ENCODE measurements around the gene PHF8. TPM values are rescaled to one million over a fixed set of nuclear protein-coding genes. Genes with fewer than 3 reads are reported as not detected.

Gene PHF8
- total RNA-seq, 1 experiment from 2014 or later = 26.7 TPM

- intact Hi-C loops (cut with micrococcal nuclease; ENCODE audit: unreplicated experiment) = loop anchor here (2.0 to 10.0 kb wide), 2 partner anchors 137 to 361 kb away; partner anchors contain the start of genes FAM120C and HUWE1
- H3K4me3 ChIP-seq (ENCODE audit: low read depth, low read length) = peak overlapping the region; percentile 32
- TF ChIP-seq CTCF (IDR thresholded peaks at IDR 0.05; ENCODE audit: insufficient read depth in 1 of 2, low read depth in 1 of 2, low read length in 1 of 2, severe bottlenecking in 1 of 2, unreplicated experiment in 1 of 2) = no peak
- CTCF ChIA-PET = no interaction called here
- no peaks in the 10 kb centered on the region for H3K9me3 ChIP-seq
- Mint-ChIP-seq H3K9me3 (ENCODE audit: unreplicated experiment) (no peaks in the 10 kb centered on the region), H3K27ac (ENCODE audit: unreplicated experiment) (peak overlapping the region; percentile 90), H3K36me3 (ENCODE audit: insufficient read depth, unreplicated experiment) (peaks cover 7% of the 10 kb centered on the region), H3K27me3 (ENCODE audit: insufficient read depth, unreplicated experiment) (no peaks in the 10 kb centered on the region), H3K4me1 (ENCODE audit: low read depth, unreplicated experiment) (peaks cover 6% of the 10 kb centered on the region), H3K4me3 (ENCODE audit: unreplicated experiment) (peak overlapping the region; percentile 89)
- no peaks in the 10 kb centered on the region for H3K36me3 ChIP-seq (ENCODE audit: control insufficient read depth, insufficient read depth, low read length)
- no TSS peak for BruUV-seq (replicated peaks)
- H3K4me1 ChIP-seq = 0 out of 2 replicates have a peak, but pooled peaks cover 5% of the 10 kb centered on the region
- DNase-seq = no peak
- POLR2A ChIA-PET = no interaction called here
- no peaks in the 10 kb centered on the region for H3K27me3 ChIP-seq (replicated peaks; ENCODE audit: control insufficient read depth, insufficient read depth, low read length)
Measured at GRCh38 chrX:54045563-54046228, 1.4 kb upstream of the PHF8 start.

- Mint-ChIP-seq H3K9me3 (ENCODE audit: unreplicated experiment) (no peaks in the 10 kb centered on the region), H3K27ac (ENCODE audit: unreplicated experiment) (peak overlapping the region; percentile 90), H3K36me3 (ENCODE audit: insufficient read depth, unreplicated experiment) (peaks cover 13% of the 10 kb centered on the region), H3K4me3 (ENCODE audit: unreplicated experiment) (peak overlapping the region; percentile 89), H3K4me1 (ENCODE audit: low read depth, unreplicated experiment) (peaks cover 6% of the 10 kb centered on the region), H3K27me3 (ENCODE audit: insufficient read depth, unreplicated experiment) (no peaks in the 10 kb centered on the region)
- Histone ChIP-seq H3K4me3 (ENCODE audit: low read depth, low read length) (peak overlapping the region; percentile 32), H3K36me3 (ENCODE audit: control insufficient read depth, insufficient read depth, low read length) (no peaks in the 10 kb centered on the region), H3K4me1 (0 out of 2 replicates have a peak, but pooled peaks cover 5% of the 10 kb centered on the region), H3K27me3 (replicated peaks; ENCODE audit: control insufficient read depth, insufficient read depth, low read length) (no peaks in the 10 kb centered on the region), H3K9me3 (no peaks in the 10 kb centered on the region)
- TSS peak; percentile 86 for BruUV-seq (replicated peaks)
- POLR2A ChIA-PET = interaction anchor here (0.7 to 1.2 kb wide), 3 partner anchors 139 to 456 kb away, joined by 3 to 5 read pairs (median 3); partner anchors contain the start of genes FAM120C and TSR2
- intact Hi-C loops (cut with micrococcal nuclease; ENCODE audit: unreplicated experiment) = loop anchor here (2.0 to 10.0 kb wide), 2 partner anchors 138 to 360 kb away; partner anchors contain the start of genes FAM120C and HUWE1
- TF ChIP-seq CTCF (IDR thresholded peaks at IDR 0.05; ENCODE audit: insufficient read depth in 1 of 2, low read depth in 1 of 2, low read length in 1 of 2, severe bottlenecking in 1 of 2, unreplicated experiment in 1 of 2) = no peak
- CTCF ChIA-PET = no interaction called here
- no peak for DNase-seq
Measured at GRCh38 chrX:54044877-54045338, 635 bp upstream of the PHF8 start.

GRCh38 chrX:54043541-54044125 is 640 bp downstream of the PHF8 start:
- no peaks in the 10 kb centered on the region for H3K36me3 ChIP-seq (ENCODE audit: control insufficient read depth, insufficient read depth, low read length)
- intact Hi-C loops (cut with micrococcal nuclease; ENCODE audit: unreplicated experiment) = loop anchor here (2.0 to 10.0 kb wide), 3 partner anchors 139 to 397 kb away; partner anchors contain the start of genes FAM120C, HUWE1 and TSR2
- no peaks in the 10 kb centered on the region for H3K27me3 ChIP-seq (replicated peaks; ENCODE audit: control insufficient read depth, insufficient read depth, low read length)
- no TSS peak for BruUV-seq (replicated peaks)
- ChIA-PET POLR2A (interaction anchor here (0.7 to 0.8 kb wide), 2 partner anchors 360 to 604 kb away, joined by 3 to 6 read pairs; no protein-coding TSS in a partner anchor), CTCF (no interaction called here)
- 0 out of 2 replicates have a peak, but pooled peaks cover 5% of the 10 kb centered on the region for H3K4me1 ChIP-seq
- Mint-ChIP-seq H3K36me3 (ENCODE audit: insufficient read depth, unreplicated experiment) (peaks cover 13% of the 10 kb centered on the region), H3K9me3 (ENCODE audit: unreplicated experiment) (no peaks in the 10 kb centered on the region), H3K27me3 (ENCODE audit: insufficient read depth, unreplicated experiment) (no peaks in the 10 kb centered on the region), H3K4me3 (ENCODE audit: unreplicated experiment) (peak overlapping the region; percentile 89), H3K4me1 (ENCODE audit: low read depth, unreplicated experiment) (peaks cover 6% of the 10 kb centered on the region), H3K27ac (ENCODE audit: unreplicated experiment) (peak overlapping the region; percentile 90)
- TF ChIP-seq CTCF (IDR thresholded peaks at IDR 0.05; ENCODE audit: insufficient read depth in 1 of 2, low read depth in 1 of 2, low read length in 1 of 2, severe bottlenecking in 1 of 2, unreplicated experiment in 1 of 2) = no peak
- DNase-seq = peak; percentile 30 to 39
- peak overlapping the region; percentile 71 for H3K4me3 ChIP-seq (ENCODE audit: low read depth, low read length)
- H3K9me3 ChIP-seq = no peaks in the 10 kb centered on the region
